Tibial nerve (tissue), 4 donors: Measurements from ENCODE around the gene RNU6-1. TPM values are rescaled to one million over a fixed set of nuclear protein-coding genes. Genes with fewer than 3 reads are reported as not detected.
A peak's percentile ranks its signal among the peaks of the same experiment; 100 is the strongest.

Experiments used
- DNase-seq, 2 donors: peaks; one replicate each; pipeline ENCODE4 v3.0.0-alpha.2; 2019; ENCODE audit warnings: low spot score in 2 of 2
- H3K27ac ChIP-seq, 4 donors: fragments of 200-600 bp; sonication (generic) in 3 of 4; one replicate each; pipeline ENCODE4 v1.5.1; 2017 to 2019; ENCODE audit warnings: mild to moderate bottlenecking in 1 of 4
- H3K27me3 ChIP-seq, 2 donors: fragments of 200-600 bp; sonication (generic) in 1 of 2; one replicate each; pipeline versions ENCODE4 v1.5.1 to v1.6.0; 2017 to 2019
- H3K36me3 ChIP-seq, 3 donors: fragments of 200-600 bp; sonication (generic); one replicate each; pipeline ENCODE4 v1.5.1; 2018 to 2019
- H3K4me1 ChIP-seq, 4 donors: fragments of 200-600 bp; sonication (generic) in 3 of 4; one replicate each; pipeline ENCODE4 v1.5.1; 2017 to 2019
- H3K4me3 ChIP-seq, 4 donors: fragments of 200-600 bp; sonication (generic) in 3 of 4; one replicate each; pipeline ENCODE4 v1.5.1; 2017 to 2019; ENCODE audit warnings: mild to moderate bottlenecking in 1 of 4, moderate library complexity in 1 of 4
- H3K9me3 ChIP-seq, 4 donors: fragments of 200-600 bp; sonication (generic) in 3 of 4; one replicate each; pipeline ENCODE4 v1.5.1; 2017 to 2019
- CTCF ChIP-seq, 5 experiments: fragments of 200-600 bp in 3 of 5; fragments of 450-650 bp in 2 of 5; sonication (generic) in 3 of 5; IDR thresholded peaks; one replicate each; pipeline ENCODE4 v1.5.1; 2016 to 2019; ENCODE audit warnings: antibody characterized with exemption in 5 of 5, mild to moderate bottlenecking in 3 of 5, moderate library complexity in 2 of 5
- EP300 ChIP-seq, 2 donors: sonication (generic); formaldehyde crosslinking; IDR thresholded peaks; one replicate each; pipeline ENCODE4 v1.6.1; 2017; ENCODE audit warnings: antibody characterized with exemption in 2 of 2, mild to moderate bottlenecking in 1 of 2
- POLR2A ChIP-seq, 2 donors: fragments of 450-650 bp; IDR thresholded peaks; one replicate each; pipeline ENCODE4 v1.6.1; 2017; ENCODE audit warnings: antibody characterized with exemption in 2 of 2, mild to moderate bottlenecking in 2 of 2, moderate library complexity in 2 of 2
- WGBS, 2 donors: methylation state at CpG; one replicate each; pipeline ENCODE4 v1.1.5; 2018; 5-methylcytosine and 5-hydroxymethylcytosine counted together
- total RNA-seq, 4 donors: library from RNA; depleted of rRNA; stranded (reverse); fragments of >200 nt; gene quantifications; one replicate each; pipeline ENCODE4 v1.1.0, GENCODE V29; 2016

Gene RNU6-1
- total RNA-seq, 4 donors from 2014 or later: not detected

DNA sequence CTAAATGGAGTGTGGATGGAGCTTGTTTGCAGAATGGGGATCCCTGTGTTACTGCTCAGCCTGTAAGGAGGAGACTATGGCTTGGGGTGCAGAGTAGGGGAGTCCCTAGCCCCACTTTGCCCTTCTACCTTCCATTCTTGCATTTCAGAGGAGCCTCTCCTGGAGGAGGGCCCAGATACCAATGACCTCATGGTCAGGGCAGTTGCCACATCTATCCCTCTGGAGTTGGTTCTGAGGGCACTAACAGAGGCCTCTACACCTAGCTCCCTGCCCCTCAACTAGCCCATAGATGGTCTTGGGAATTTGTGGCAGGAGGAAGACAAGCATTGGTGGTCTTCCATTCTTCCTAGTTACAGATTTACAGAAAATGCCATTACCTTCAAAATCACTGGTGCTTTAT, 8.5 kb downstream of the RNU6-1 start:
- DNase-seq: no peak
- Histone ChIP-seq H3K9me3 (no peaks in the 10 kb centered on the region), H3K27ac (no peak overlapping the region), H3K4me1 (peaks cover 0 to 77% (median 53%) of the 10 kb centered on the region in 4 donors), H3K4me3 (no peak overlapping the region), H3K27me3 (peaks cover 0 to 99% of the 10 kb centered on the region in 2 donors), H3K36me3 (no peaks in the 10 kb centered on the region)
- TF ChIP-seq CTCF (IDR thresholded peaks at IDR 0.05) (no peak), POLR2A (IDR thresholded peaks at IDR 0.05) (no peak), EP300 (IDR thresholded peaks at IDR 0.05) (no peak)

GRCh38 chr15:67829647-67830504, 10.0 kb downstream of the RNU6-1 start:
- H3K27me3 ChIP-seq: peaks cover 0 to 100% of the 10 kb centered on the region in 2 donors
- DNase-seq: no peak
- TF ChIP-seq EP300 (IDR thresholded peaks at IDR 0.05): no peak
- TF ChIP-seq POLR2A (IDR thresholded peaks at IDR 0.05): no peak
- TF ChIP-seq CTCF (IDR thresholded peaks at IDR 0.05): no peak
- H3K27ac ChIP-seq: no peak overlapping the region
- no peak overlapping the region for H3K4me3 ChIP-seq
- no peaks in the 10 kb centered on the region for H3K36me3 ChIP-seq
- WGBS, 2 donors: 16 to 31% methylated on average over 26 to 50 of the region's 68 CpGs
- no peaks in the 10 kb centered on the region for H3K9me3 ChIP-seq
- H3K4me1 ChIP-seq: peaks cover 0 to 77% (median 47%) of the 10 kb centered on the region in 4 donors

DNA sequence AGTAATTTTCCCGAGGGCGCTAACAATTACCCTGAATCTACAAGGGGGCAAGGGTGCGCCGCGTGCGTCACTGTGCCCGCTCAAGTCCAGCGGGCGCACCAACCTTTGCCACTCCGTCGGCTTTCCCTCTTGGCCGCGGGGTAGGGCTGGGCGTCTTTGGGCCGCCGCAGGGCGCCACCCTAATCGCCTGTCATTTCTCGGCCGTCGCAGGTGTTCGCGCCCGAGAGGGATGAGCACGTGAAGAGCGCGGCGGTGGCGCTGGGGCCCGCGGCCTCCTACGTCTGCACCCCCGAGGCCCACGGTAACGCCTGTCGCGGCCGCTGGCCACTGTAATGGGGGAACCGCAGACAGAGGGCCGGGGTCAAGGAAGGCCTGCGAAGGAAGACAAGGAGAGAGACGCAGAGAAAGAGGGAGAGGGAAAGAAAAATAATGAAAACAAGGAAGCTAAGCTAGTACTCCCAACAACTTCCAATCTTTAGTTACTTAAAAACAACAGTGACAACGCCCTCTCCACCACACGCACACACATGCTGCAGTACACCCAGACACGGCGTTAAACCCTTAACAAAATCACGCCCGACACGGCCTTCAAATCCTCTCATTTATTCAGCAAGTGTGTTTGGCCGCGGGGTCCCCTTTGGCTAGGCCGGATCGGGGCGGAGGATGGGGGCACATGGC, 10.7 kb downstream of the RNU6-1 start:
- no peaks in the 10 kb centered on the region for H3K36me3 ChIP-seq
- no peaks in the 10 kb centered on the region for H3K9me3 ChIP-seq
- H3K4me3 ChIP-seq: no peak overlapping the region
- H3K4me1 ChIP-seq: peaks cover 0 to 77% (median 40%) of the 10 kb centered on the region in 4 donors
- peaks cover 0 to 100% of the 10 kb centered on the region in 2 donors for H3K27me3 ChIP-seq
- WGBS, 2 donors: 7% methylated on average over 53 to 54 of the region's 54 CpGs
- H3K27ac ChIP-seq: no peak overlapping the region
- TF ChIP-seq CTCF (IDR thresholded peaks at IDR 0.05) (no peak), POLR2A (IDR thresholded peaks at IDR 0.05) (no peak), EP300 (IDR thresholded peaks at IDR 0.05) (no peak)
- no peak for DNase-seq

- no peak for TF ChIP-seq POLR2A (IDR thresholded peaks at IDR 0.05)
- TF ChIP-seq EP300 (IDR thresholded peaks at IDR 0.05): no peak
- TF ChIP-seq CTCF (IDR thresholded peaks at IDR 0.05): no peak
- WGBS, 2 donors: 3 to 5% methylated on average over 36 to 40 of the region's 40 CpGs
- no peaks in the 10 kb centered on the region for H3K9me3 ChIP-seq
- H3K27ac ChIP-seq: no peak overlapping the region
- H3K27me3 ChIP-seq: peaks cover 0 to 100% of the 10 kb centered on the region in 2 donors
- H3K4me3 ChIP-seq: peak overlapping the region in 1 of 4 donors; percentile 20
- peaks cover 0 to 75% (median 34%) of the 10 kb centered on the region in 4 donors for H3K4me1 ChIP-seq
- no peak for DNase-seq
- H3K36me3 ChIP-seq: no peaks in the 10 kb centered on the region
These were observed 11.4 kb downstream of the RNU6-1 start for GRCh38 chr15:67828278-67828968.
